ENCODE data around the gene NR6A1. TPM values are rescaled to one million over a fixed set of nuclear protein-coding genes. Genes with fewer than 3 reads are reported as not detected.

Gene NR6A1
- polyA plus RNA-seq, 1 donor from 2014 or later, result 4.3 TPM

DNA sequence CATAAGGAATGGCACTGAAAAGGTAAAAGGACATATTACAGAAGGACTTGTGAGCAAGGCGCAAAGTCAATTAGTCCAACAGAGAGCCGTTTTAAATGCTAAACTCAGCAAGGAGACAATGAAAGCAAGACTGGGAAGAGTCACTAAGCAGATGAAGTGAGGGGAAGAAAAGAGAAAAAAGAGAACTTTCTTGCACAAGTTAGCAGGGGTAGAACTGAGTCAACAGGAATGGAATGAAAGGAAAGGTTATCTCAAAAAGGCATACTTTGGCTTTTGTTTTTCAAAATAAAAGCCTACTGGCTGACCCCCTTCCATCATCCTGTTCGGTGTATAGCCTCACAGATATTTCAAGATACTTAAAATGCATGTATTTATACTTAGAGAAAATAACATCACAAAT, 75.0 kb downstream of the NR6A1 start:
- Histone ChIP-seq H3K4me3 (ENCODE audit: low read length) (no peak overlapping the region), H3K79me2 (replicated peaks; ENCODE audit: insufficient read depth, low read length) (peaks cover 15% of the 10 kb centered on the region), H3F3A (ENCODE audit: insufficient read depth, low read length, poor library complexity, severe bottlenecking) (no peaks in the 10 kb centered on the region), H3K9me3 (ENCODE audit: low read length) (no peaks in the 10 kb centered on the region), H3K36me3 (ENCODE audit: insufficient read depth, low read length) (peaks cover 6% of the 10 kb centered on the region), H3K9ac (ENCODE audit: low read length) (no peak overlapping the region), H3K9me2 (ENCODE audit: insufficient read depth, low read length) (no peaks in the 10 kb centered on the region), H2AFZ (ENCODE audit: low read depth, low read length) (no peak overlapping the region), H3K27ac (ENCODE audit: low read length) (no peak overlapping the region), H4K20me1 (ENCODE audit: insufficient read depth) (peaks cover 3% of the 10 kb centered on the region), H3K27me3 (ENCODE audit: insufficient read depth, low read depth, low read length) (no peaks in the 10 kb centered on the region), H3K4me2 (ENCODE audit: low read length) (no peak overlapping the region)
- TF ChIP-seq, protein P1, sequence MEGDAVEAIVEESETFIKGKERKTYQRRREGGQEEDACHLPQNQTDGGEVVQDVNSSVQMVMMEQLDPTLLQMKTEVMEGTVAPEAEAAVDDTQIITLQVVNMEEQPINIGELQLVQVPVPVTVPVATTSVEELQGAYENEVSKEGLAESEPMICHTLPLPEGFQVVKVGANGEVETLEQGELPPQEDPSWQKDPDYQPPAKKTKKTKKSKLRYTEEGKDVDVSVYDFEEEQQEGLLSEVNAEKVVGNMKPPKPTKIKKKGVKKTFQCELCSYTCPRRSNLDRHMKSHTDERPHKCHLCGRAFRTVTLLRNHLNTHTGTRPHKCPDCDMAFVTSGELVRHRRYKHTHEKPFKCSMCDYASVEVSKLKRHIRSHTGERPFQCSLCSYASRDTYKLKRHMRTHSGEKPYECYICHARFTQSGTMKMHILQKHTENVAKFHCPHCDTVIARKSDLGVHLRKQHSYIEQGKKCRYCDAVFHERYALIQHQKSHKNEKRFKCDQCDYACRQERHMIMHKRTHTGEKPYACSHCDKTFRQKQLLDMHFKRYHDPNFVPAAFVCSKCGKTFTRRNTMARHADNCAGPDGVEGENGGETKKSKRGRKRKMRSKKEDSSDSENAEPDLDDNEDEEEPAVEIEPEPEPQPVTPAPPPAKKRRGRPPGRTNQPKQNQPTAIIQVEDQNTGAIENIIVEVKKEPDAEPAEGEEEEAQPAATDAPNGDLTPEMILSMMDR (IDR thresholded peaks at IDR 0.05; ENCODE audit: poor library complexity, severe bottlenecking), result no peak
- TF ChIP-seq, protein P2, sequence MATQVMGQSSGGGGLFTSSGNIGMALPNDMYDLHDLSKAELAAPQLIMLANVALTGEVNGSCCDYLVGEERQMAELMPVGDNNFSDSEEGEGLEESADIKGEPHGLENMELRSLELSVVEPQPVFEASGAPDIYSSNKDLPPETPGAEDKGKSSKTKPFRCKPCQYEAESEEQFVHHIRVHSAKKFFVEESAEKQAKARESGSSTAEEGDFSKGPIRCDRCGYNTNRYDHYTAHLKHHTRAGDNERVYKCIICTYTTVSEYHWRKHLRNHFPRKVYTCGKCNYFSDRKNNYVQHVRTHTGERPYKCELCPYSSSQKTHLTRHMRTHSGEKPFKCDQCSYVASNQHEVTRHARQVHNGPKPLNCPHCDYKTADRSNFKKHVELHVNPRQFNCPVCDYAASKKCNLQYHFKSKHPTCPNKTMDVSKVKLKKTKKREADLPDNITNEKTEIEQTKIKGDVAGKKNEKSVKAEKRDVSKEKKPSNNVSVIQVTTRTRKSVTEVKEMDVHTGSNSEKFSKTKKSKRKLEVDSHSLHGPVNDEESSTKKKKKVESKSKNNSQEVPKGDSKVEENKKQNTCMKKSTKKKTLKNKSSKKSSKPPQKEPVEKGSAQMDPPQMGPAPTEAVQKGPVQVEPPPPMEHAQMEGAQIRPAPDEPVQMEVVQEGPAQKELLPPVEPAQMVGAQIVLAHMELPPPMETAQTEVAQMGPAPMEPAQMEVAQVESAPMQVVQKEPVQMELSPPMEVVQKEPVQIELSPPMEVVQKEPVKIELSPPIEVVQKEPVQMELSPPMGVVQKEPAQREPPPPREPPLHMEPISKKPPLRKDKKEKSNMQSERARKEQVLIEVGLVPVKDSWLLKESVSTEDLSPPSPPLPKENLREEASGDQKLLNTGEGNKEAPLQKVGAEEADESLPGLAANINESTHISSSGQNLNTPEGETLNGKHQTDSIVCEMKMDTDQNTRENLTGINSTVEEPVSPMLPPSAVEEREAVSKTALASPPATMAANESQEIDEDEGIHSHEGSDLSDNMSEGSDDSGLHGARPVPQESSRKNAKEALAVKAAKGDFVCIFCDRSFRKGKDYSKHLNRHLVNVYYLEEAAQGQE (IDR thresholded peaks at IDR 0.05; ENCODE audit: borderline replicate concordance), result no peak
- TF ChIP-seq TAF1 (IDR thresholded peaks at IDR 0.05; ENCODE audit: low read depth) (no peak), RAD21 (conservative IDR thresholded peaks at IDR 0.05) (no peak), SMC3 (conservative IDR thresholded peaks at IDR 0.05; ENCODE audit: poor library complexity) (no peak), POLR2AphosphoS5 (IDR thresholded peaks at IDR 0.05) (no peak), EP300 (conservative IDR thresholded peaks at IDR 0.05; ENCODE audit: poor library complexity, severe bottlenecking) (no peak)

DNA sequence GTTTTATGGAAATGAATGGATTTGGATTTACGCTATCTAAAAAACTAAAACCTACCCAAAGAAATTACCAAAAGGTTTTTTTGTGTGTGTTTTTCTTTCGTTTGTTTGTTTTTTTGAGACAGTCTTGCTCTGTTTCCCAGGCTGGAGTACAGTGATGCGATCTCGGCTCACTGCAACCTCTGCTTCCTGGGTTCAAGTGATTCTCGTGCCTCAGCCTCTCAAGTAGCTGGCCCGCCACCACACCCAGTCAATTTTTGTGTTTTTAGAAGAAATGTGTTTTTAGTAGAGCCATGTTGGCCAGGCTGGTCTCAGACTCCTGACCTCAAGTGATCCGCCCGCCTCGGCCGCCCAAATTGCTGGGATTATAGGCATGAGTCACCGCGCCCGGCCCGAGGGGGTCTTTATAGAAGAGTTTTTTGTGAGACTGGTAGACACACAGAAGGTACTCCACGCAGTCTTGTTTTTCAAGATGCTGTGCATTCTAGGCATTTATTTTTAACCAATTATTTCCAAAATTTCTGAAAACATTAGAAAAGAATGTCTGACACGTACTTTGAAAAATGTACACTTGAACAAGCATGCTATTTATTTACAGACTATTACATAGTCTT, 75.7 kb downstream of the NR6A1 start:
- H3K27ac ChIP-seq (ENCODE audit: low read length), result no peak overlapping the region
- peaks cover 6% of the 10 kb centered on the region for H3K36me3 ChIP-seq (ENCODE audit: insufficient read depth, low read length)
- no peak overlapping the region for H3K4me2 ChIP-seq (ENCODE audit: low read length)
- H3K4me3 ChIP-seq (ENCODE audit: low read length), result no peak overlapping the region
- no peaks in the 10 kb centered on the region for H3K9me2 ChIP-seq (ENCODE audit: insufficient read depth, low read length)
- H3K9ac ChIP-seq (ENCODE audit: low read length), result no peak overlapping the region
- H3K27me3 ChIP-seq (ENCODE audit: insufficient read depth, low read depth, low read length), result no peaks in the 10 kb centered on the region
- no peak for TF ChIP-seq EZH2 (IDR thresholded peaks at IDR 0.05; ENCODE audit: borderline replicate concordance, insufficient read depth, low read length, poor library complexity, severe bottlenecking)
- no peak for TF ChIP-seq MXI1 (conservative IDR thresholded peaks at IDR 0.05; ENCODE audit: poor library complexity, severe bottlenecking)
- no peak for TF ChIP-seq EP300 (conservative IDR thresholded peaks at IDR 0.05; ENCODE audit: poor library complexity, severe bottlenecking)
- TF ChIP-seq, protein P1 (IDR thresholded peaks at IDR 0.05; ENCODE audit: poor library complexity, severe bottlenecking), result no peak
- TF ChIP-seq RAD21 (conservative IDR thresholded peaks at IDR 0.05), result no peak
- no peak for TF ChIP-seq SMC3 (conservative IDR thresholded peaks at IDR 0.05; ENCODE audit: poor library complexity)
- no peak for TF ChIP-seq TAF1 (IDR thresholded peaks at IDR 0.05; ENCODE audit: low read depth)
- TF ChIP-seq, protein P2 (IDR thresholded peaks at IDR 0.05; ENCODE audit: borderline replicate concordance), result no peak
- no peak for TF ChIP-seq POLR2AphosphoS5 (IDR thresholded peaks at IDR 0.05)
- H2AFZ ChIP-seq (ENCODE audit: low read depth, low read length), result no peak overlapping the region
- no peaks in the 10 kb centered on the region for H3K9me3 ChIP-seq (ENCODE audit: low read length)
- H3F3A ChIP-seq (ENCODE audit: insufficient read depth, low read length, poor library complexity, severe bottlenecking), result no peaks in the 10 kb centered on the region
- peaks cover 3% of the 10 kb centered on the region for H4K20me1 ChIP-seq (ENCODE audit: insufficient read depth)
- H3K79me2 ChIP-seq (replicated peaks; ENCODE audit: insufficient read depth, low read length), result peaks cover 15% of the 10 kb centered on the region
